GM19463 (cell line): ENCODE measurements around the gene AP2B1.
A peak's percentile ranks its signal among the peaks of the same experiment; 100 is the strongest.
"Not testable (repeated sequence)": the region's sequence is repeated elsewhere in the genome, so short reads cannot be mapped to it uniquely, and the experiment has no call there.

Source experiments
- ATAC-seq: cut with Tn5 transposase; IDR thresholded peaks from one replicate; pipeline ENCODE4 v1.9.1; 2021; ENCODE audit warnings: mild to moderate bottlenecking, moderate library complexity; ENCODE audit not compliant: unreplicated experiment

The AP2B1 gene

DNA sequence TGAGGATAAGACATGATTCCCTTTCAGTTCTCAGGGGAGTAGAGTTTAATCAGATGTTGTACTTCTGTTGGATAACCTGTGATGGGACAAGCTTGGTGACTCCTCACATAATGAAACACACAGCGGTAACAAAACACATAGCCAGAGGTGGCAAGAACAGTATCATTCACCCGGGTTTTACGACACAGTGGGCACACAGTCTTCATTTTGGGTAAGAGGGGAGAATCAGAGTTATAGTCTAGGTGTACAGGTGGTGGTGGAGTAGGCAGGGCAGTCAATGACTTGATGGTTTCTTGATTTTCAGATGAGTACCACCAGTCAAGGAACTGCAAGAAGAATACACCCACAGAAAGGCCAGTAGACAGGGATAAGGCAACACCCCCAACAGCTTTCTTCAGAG lies 11.4 kb upstream of the AP2B1 start:
- no peak for ATAC-seq

DNA sequence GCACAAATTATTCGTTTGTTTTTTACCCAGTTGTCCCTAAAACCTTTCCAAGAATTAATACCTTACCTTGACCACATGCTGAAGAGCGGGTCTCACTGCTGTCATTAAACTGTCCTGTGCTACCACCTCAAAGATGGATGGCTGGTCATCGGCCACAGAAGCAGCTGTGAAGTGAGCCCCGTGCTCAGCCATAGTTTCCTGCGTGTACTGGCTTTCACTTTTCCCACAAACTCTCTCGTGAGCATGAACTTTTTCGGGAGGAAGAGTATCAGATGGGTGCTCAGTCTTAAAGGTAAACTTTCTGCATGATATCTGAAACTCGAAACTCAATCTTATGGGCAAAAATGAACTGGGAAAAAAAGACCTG lies 9.3 kb upstream of the AP2B1 start:
- no peak for ATAC-seq

- ATAC-seq, result peak; percentile 89
Measured at GRCh38 chr17:35578197-35578928, 8.8 kb upstream of the AP2B1 start, which contains the start of gene PEX12. Gene PEX12, minus strand, starts transcription at chr17:35578571. Its CDS starts 550 bp downstream, at chr17:35578021.

DNA sequence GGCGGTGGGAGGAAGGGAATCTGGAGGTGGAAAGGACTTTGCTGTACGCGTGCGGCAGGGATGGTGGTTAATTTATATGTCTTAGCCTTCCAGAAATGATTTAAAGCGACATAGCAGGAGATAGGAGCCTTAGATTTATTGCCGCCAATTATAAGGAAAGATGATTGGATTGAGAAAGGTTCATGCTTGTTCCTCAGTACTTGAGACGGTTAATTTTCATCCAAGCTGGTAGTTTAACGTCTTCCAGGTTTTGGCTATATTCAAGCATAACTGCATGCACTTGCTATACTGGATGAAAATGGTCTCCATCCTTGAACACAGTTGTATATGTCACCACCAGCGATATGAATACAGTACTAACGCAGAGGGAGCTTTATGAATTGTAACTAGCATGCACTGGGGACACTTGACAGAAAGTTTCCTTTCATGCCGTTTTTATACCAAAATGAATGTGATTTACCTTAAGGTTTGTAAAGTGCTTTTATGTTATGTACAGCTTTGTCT lies 8.1 kb upstream of the AP2B1 start:
- no peak for ATAC-seq

GRCh38 chr17:35584061-35584460 lies 3.1 kb upstream of the AP2B1 start:
- no peak for ATAC-seq

GRCh38 chr17:35586569-35587073 lies 501 bp upstream of the AP2B1 start:
- no peak for ATAC-seq

GRCh38 chr17:35588196-35588920 lies 1.2 kb downstream of the AP2B1 start:
- no peak for ATAC-seq

DNA sequence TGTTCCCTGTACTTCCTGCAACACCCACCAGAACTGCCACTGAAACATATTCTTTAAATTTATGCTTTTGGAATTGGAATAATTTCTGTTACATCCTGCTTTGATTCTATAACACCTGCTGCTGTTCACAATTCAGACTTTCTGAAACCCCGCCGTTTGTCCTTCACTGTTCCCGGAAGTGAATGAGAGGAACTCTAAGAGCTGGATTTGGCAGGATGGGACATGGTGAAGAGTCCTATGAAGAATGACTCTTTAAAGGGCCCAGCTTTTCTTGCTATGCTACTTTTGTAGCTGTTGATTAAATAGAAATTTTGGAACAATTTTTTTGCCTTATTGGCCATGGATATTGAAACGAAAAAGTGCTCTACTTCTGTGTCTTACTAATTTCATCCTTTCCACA lies 8.9 kb downstream of the AP2B1 start:
- ATAC-seq, result no peak

DNA sequence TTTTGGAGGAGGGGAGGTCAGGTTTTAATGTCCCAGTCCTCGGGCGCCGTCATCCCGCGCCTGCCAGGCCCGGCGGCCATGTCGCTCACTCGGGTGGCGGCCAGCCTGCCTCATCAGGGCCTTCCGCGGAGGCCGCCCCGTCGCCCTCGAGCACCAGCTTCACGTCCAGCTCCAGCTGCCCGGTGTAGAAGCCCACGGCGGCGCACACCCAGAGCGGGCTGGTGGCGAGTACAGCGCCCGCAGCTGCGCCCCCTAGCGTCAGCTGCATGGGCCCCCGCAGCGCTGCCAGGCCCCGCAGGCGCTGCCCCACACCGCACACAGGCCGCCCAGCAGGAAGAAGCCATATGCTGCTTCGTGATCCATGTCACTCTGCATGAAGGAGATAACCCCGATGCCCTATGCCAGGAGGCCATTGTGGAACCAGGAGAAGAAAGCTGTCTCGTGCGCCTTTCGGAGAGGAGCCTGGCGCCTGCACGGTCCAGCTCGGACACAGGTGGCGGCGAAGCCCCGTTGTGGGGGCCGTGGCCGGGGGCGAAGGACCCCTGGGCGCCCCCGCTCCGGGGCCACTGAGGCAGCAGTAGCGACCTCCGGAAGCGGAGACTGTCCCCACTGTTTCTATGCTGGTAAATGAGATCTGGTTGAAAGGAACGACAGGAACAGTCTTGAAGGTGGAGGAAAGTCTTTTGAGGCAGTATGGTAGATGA lies 9.6 kb downstream of the AP2B1 start:
- ATAC-seq, result no peak

- ATAC-seq, result no peak
Measured at GRCh38 chr17:35597604-35598003, 10.5 kb downstream of the AP2B1 start.

GRCh38 chr17:35603674-35604073 lies 16.6 kb downstream of the AP2B1 start:
- no peak for ATAC-seq

DNA sequence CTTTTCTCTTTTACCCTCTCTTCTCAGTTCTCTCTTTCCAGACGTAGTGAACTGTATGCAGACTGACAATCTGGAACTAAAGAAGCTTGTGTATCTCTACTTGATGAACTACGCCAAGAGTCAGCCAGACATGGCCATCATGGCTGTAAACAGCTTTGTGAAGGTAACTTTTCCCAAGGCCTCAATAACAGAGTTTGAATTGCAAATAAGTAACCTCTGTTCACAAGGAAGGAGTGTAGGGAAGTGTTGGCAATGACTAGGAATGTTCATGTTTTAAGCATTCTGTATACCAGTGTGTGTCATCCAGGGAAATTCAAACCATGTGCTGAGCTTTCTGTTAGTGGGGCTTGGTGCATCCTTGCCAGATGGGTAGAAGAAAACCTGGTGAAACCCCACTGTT lies 18.6 kb downstream of the AP2B1 start:
- no peak for ATAC-seq

DNA sequence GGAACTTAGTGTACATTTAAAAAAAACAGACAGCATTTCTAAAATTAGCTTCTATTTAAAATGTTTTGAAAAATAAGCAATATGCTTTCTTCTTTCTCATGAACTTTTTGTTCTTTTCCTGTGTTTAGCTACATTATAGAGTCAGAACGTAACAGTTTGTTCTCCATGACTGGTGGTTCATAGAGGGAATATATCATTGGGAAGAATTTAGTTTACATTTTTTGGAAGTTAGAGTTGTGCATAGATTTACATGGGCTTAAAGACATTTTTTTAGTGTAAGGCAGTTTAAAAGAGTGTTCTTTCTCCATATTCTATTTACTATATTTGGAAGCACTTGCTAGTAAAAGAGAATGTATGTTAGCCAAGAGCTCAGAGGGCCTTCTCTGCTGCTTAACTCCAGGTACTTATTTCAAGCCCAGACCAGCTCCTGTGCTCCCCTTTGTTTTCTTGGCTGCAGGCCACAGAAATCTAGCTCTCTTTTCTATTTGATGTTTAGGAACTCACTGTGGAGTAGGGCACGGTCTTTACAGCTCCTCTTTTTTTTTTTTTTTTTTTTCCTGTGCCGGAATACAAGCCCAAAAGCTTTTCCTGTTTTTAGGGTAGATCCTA lies 20.2 kb downstream of the AP2B1 start:
- no peak for ATAC-seq

- no peak for ATAC-seq
Measured at GRCh38 chr17:35609831-35610230, 22.7 kb downstream of the AP2B1 start.

DNA sequence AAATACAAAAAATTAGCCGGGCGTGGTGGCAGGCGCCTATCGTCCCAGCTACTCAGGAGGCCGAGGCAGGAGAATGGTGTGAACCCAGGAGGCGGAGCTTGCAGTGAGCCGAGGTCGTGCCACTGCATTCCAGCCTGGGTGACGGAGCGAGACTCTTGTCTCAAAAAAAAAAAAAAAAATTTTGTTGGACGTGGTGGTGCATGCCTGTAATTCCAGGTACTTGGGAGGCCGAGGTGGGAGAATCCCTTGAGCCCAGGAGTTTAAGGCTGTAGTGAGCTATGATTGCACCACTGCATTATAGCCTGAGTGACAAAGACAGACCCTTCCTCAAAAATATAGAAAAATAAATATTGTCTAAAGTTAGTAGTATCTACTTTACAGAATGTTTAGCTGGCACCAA lies 23.6 kb downstream of the AP2B1 start:
- not testable (repeated sequence) for ATAC-seq

- ATAC-seq, result no peak
Measured at GRCh38 chr17:35612924-35613521, 25.9 kb downstream of the AP2B1 start.

DNA sequence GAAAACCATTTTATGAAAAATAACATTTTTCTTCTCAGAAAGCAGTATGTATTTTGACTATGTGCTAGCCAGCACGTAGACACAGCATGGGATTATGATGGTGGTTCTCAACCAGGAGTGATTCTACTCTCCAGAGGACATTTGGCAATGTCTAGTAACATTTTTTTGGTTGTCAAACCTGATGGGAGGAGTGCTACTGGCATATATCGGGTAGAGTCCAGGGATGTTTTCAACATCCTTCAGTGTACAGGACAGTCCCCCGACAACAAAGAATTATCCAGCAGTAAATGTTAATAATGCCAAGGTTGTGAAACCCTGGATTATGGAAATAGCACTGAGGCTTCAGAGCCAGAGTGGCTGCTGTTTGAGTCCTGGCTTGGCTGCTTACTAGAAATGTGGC lies 27.7 kb downstream of the AP2B1 start:
- no peak for ATAC-seq

- no peak for ATAC-seq
Measured at GRCh38 chr17:35616536-35616935, 29.4 kb downstream of the AP2B1 start.

GRCh38 chr17:35617505-35617904 lies 30.4 kb downstream of the AP2B1 start:
- no peak for ATAC-seq

- no peak for ATAC-seq
Measured at GRCh38 chr17:35618628-35619027, 31.5 kb downstream of the AP2B1 start.

DNA sequence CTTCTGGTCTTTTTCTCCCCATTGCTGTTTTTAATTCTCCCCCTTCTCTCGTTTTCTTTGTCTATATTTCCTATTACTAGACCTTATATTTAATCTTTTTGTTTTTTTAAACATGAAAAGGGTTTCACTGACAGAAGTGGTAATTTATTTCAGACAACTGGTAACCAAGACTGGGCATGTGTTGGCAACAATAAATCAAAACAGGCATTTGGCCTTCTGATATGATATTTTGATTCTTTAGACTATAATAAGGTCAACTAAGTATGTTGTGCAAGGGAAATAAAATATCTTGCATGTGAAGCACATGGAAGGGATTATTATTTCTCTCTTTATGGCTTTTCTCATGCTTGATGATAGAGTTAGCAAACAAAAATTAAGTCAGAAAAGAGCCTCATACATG lies 34.6 kb downstream of the AP2B1 start:
- ATAC-seq, result no peak
